GOT3 (cell line): ENCODE results near the gene PLEKHM2.

ENCODE experiments used
- DNase-seq: peaks from one replicate; lab custom pipeline; 2025; ENCODE audit warnings: mixed read lengths; lab: John Stamatoyannopoulos, UW

Gene PLEKHM2

DNA sequence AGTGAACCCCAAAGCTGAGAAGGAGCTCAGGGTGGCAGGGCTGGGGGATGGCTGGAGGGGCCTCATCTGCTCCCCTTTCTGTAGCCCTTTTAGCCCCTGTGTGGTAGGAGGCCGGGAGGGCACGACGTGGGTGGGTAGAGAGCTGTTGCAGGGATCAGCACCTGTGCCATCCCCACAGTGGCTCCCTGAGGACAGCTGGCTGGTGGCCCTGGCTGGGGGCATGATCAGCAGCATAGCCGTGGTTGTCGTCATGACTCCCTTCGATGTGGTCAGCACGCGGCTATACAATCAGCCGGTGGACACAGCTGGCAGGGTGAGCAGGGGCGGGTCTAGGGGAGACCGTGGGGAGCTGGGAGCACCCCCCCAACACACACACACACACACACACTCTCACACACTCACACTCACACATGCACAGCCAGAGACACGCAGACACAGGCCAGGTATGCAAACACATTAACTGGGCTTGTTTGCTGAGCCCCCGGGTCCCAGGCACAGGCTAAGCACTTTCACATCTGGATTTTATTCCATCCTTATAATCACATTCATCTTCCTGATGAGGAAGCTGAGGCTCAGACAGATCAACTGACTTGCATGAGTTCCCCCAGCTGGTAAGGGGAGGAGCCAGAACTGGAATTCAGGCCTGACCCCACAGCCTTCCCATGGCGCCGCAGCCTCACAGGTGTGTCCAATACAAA lies 54.4 kb downstream of the PLEKHM2 start:
- DNase-seq: no peak

DNA sequence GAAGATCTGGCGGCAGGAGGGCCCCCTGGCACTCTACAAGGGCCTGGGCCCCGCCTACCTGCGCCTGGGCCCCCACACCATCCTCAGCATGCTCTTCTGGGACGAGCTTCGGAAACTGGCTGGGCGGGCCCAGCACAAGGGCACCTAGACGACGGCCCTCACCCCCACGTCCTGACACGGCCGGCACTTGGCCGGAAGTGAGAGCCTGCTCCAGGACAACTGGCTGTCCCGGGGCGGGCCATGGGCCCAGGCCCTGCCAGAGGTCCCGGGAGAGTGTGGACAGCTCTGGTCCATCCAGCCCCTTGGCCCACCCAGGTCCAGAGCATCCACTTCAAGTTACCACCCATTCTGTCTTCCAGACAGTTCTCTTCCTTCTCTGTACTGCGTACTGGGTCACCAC lies 55.1 kb downstream of the PLEKHM2 start:
- no peak for DNase-seq

DNA sequence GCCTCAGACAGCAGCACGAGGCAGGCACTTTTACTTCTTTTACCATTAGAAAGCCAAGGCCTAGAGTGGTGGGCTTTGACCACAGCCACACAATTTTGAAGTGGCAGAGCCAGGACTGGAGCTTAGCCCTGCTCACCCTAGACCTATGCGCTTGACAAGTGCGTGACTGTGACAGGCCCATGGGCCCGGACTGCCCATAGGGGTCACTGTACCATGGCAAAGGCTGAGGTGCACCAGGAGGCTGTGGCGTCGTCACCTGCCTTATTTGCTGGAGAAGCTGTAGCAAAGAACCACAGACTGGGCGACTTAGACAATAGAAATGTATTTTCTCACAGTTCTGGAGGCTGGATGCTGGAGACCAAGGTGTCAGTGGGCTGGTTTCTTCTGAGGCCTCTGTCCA lies 55.6 kb downstream of the PLEKHM2 start:
- no peak for DNase-seq

DNA sequence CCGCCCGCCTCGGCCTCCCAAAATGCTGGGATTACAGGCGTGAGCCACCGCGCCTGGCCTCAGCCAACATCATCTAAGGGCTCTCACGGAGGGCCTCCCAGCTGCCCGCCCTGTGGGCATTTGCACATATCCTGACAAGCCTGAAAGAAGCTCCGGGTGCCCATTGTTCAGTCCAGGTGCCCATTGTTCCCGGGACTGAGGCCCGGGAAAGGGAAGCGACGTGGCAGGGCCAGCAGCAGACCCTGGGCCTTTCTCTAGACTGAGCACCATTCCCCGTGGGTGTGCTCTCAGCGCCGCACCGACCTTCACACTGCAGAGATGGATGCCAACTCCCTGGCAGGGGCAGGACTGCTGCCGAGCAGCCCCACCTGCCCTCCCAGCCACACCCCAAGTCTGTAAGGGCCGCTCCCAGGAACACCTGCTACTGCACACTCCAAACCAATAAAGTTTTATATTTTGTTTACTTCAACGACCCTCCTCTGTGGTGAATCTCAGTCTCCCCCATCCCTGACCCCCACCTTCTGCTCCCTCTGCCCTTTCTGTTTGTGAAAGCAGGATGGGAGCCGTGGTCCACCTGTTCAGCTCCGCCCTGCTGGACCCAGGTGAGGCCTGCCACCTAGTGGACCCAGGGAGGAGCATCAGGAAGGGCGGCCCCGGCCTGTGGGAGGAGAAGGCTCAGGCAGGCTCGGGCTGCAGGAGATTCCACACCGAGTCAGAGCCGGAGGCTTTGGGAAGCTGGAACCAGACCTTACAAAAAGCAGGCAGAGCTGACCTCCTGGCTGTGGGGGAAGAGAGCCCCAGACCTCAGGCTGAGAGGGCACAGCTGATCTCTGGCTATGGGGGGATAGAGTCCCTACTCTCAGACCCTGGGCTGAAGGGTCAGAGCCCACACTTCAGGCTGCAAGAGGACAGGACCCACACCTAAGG lies 57.1 kb downstream of the PLEKHM2 start:
- DNase-seq: peak; percentile 20

GRCh38 chr1:15742339-15742801 lies 58.2 kb downstream of the PLEKHM2 start, which contains the start of gene TMEM82:
Gene TMEM82 (plus strand): TSS chr1:15742499. CDS start chr1:15742560, 61 bp downstream.
- DNase-seq: no peak

DNA sequence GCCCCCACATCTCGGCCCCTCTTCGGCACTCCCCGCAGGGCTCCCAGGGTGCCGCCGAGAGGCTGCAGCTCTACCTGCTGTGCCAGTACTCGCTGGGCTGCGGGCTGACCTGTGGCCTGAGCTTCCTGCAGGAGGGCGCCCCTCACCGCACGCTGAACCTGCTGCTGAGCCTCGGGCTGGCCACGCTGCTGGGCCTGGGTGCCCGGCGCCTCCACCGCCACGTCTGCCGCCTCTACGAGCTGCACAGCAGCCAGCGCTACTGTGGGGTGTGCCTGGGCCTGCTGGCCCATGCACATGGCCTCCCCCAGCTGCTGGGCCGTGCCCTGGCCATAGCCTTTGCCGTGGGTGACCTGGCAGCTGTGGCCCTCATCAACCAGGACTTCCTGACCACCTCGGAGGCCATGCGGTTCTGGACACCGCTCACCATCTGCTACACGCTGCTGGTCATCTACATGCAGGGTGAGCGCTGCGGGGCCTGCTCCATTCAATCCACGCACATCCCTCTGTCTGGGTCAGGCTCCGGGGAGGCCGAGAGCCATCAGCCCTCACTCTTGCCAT lies 60.1 kb downstream of the PLEKHM2 start:
- no peak for DNase-seq

GRCh38 chr1:15747378-15747777 lies 63.3 kb downstream of the PLEKHM2 start:
- DNase-seq: no peak

DNA sequence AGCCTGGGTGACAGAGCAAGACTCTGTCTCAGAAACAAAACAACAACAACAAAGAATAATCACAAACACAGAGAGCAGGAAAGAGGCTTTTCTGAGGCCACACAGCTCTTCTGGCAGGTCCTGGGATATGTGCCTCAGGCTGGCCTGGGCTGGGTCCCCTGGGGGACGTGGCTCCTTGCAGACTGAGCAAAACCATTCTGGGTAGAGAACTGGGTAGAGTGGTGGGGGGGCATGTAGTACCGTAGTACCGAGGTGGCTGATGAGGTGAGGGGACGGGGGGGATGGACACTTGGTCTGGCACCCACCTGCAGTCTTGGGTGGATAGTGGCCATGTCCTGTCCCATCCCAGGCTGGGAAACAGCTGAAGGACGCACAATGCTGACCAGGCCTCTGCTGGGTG lies 64.1 kb downstream of the PLEKHM2 start:
- no peak for DNase-seq

GRCh38 chr1:15748690-15749398 lies 64.7 kb downstream of the PLEKHM2 start:
- no peak for DNase-seq

DNA sequence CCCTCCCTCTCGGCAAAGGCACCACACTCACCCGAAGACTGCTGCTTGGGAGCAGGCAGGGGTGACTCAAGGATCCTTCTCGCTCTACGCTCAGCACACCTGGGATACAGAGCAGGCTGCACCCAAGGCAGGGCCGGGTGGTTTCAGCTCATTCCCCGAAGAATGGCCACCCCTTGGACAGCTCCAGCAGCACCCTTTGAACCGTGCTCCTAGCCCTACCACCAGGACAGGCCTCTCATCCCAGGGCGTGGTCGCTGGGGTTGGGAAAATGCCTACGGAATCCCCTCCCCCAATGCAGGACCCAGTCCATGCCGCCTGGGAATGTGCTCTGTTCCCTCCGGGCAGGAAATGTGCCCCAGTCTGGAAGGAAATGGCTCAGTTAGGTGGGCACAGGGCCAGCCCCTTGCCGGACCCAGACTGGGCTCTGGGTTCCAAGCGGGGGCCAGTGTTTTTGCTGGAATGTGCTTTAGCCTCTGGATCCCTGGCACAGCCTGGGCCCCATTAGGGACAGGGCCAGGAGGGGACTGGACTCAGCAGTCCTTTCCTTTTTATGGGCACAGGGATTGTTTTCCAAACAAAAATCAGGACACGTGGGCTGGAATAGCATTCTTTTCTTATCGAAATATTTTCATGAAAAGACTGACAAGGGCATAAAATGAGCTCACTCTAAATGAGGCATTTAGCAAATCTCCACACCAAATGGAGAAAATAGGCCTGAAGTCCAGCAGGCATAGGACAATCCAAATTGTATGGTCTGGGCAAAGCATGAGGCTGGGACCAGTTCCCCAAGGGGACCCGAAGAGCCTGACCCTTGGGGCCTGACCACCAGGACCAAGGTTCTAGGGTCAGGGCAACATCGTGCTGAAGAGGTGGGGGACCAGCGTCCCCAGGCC lies 65.5 kb downstream of the PLEKHM2 start:
- DNase-seq: no peak

DNA sequence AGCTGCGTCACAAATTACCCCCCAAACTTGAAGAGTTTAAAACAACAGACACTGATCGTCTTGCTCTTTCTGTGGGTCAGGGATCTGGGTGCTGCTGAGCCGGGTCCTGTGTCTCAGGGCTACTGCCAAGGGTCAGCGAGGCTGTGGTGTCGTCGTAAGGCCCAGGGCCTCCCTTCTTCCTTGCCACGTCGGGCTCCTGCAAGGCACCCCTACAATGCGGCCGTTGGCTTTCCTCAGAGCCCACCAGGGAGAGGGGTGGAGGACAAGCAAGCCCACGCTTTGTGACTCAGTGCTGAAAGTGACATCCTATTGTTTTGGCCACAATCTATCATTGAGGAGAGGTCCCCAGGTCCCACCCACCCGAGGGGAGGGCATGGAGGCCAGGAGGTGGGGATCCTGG lies 66.8 kb downstream of the PLEKHM2 start:
- DNase-seq: no peak

GRCh38 chr1:15751717-15752116 lies 67.6 kb downstream of the PLEKHM2 start:
- DNase-seq: no peak

DNA sequence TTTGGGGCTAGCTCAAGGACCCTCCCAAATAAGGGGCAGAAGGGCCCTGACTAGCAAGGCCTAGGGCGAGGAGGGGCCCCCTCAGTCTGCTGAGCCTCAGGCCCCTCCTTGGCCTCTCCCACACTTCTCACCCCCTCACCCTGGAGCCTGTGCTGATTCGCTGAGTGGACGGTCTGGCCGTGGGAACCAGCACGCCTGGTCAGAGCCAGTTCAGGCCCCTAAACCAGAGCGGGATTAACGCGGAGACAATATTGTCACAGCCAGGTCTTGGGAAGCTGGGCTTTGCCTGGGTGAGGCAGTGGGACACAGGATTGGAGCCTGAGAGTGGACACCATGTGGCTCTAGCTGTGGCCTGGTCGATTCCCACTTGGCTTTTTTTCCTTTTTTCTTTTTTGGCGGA lies 69.7 kb downstream of the PLEKHM2 start:
- DNase-seq: no peak

DNA sequence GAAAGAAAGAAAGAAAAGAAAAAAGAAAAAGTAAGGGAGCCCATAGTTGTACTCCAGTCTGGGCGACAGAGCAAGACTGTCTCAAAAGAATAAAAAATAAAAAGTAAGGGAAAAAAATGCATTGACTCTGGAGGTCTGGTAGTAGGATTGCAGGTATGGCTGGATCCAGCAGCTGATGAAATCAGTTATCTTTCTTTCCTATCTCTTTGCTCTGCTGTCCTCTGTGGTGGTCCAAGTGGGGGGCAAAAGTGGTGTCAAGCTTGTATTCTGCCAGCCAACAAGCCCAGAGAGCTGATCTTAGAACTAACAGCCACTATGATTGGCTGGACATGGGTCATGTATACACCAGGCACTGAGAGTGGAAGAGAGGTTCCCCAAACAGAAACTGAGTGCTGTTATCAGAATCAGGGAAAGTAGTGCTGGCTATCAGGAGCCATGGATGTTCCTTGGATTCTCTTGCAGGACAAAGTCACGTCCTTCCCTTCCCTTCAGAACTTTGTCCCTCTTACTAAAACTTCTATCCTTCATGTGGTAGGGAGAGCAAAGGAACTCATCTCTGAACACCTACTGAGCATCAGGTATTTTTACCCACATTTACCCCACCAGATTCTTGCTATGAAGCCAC lies 71.0 kb downstream of the PLEKHM2 start:
- no peak for DNase-seq

- no peak for DNase-seq
Measured at GRCh38 chr1:15755646-15756040, 71.5 kb downstream of the PLEKHM2 start.

DNA sequence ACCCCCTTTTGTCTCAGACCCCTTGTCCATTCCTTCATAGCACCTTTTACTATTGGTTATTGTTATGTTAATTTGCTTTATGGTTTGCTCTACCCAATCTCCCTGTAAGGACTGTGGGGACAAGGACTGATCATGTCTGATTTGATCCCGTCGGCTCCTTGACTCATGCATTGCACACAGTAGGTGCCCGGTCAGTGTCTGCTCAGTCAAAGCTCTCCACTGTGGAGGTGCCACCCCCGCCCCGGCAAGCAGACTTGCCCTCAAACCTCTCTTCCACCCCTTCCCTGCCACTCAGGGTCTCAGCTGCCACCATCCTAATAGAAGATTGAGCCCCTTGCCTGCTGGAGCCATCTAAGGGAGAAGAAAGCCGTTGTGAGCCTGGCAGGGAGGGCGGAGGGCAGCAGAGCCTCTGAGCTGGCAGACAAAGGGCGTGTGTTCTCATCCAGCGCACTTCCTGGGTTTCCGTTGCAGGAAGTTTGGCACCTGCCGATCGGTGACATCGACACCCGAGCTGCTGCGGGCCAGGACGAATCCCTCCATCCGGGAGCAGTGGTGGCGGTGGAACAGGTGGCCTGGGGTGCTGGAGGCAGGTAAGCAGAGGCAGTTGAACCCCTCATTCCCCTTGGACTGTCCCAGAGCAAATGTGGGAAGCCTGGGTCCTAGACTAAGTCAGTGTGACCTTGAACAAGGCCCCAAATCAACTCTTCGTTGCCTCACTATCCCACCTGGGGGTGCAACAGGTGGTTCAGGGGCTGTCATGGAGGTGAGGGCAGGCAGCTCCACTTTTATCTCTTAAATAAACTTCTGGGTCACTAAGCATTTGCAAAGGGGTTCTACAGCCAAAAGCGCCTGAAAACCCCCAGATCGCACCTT lies 72.3 kb downstream of the PLEKHM2 start:
- DNase-seq: no peak

- DNase-seq: no peak
Measured at GRCh38 chr1:15757016-15757543, 73.0 kb downstream of the PLEKHM2 start.

- no peak for DNase-seq
Measured at GRCh38 chr1:15757575-15758342, 73.6 kb downstream of the PLEKHM2 start.
